Calu3 (cell line): ENCODE measurements around the gene COMMD2. TPM values are rescaled to one million over a fixed set of nuclear protein-coding genes. Genes with fewer than 3 reads are reported as not detected.

ENCODE experiments used
- BruUV-seq: library from RNA; stranded (reverse); fragments of 400-500 nt; replicated peaks from 2 replicates; lab custom pipeline; 2021; lab: Mats Ljungman, UMichigan
- CTCF ChIA-PET: fragments of 300-600 bp; sonication (Branson Sonifier 250); formaldehyde crosslinking; loops from one replicate; lab custom pipeline; 2022; ENCODE audit warnings: antibody characterized with exemption; lab: Charles Lee
- DNase-seq: peaks from one replicate; pipeline ENCODE4 v3.0.0; 2022
- H3K27ac Mint-ChIP-seq: one replicate; pipeline ENCODE4 v1.8.0; 2022; ENCODE audit warnings: mixed read lengths; ENCODE audit not compliant: unreplicated experiment
- H3K27me3 Mint-ChIP-seq: one replicate; pipeline ENCODE4 v1.8.0; 2022; ENCODE audit warnings: mixed read lengths; ENCODE audit not compliant: unreplicated experiment
- H3K36me3 Mint-ChIP-seq: one replicate; pipeline ENCODE4 v1.8.0; 2022; ENCODE audit warnings: mild to moderate bottlenecking, moderate library complexity, mixed read lengths; ENCODE audit not compliant: insufficient read depth, unreplicated experiment
- H3K4me1 Mint-ChIP-seq: one replicate; pipeline ENCODE4 v1.8.0; 2022; ENCODE audit warnings: mild to moderate bottlenecking, low read depth, mixed read lengths; ENCODE audit not compliant: unreplicated experiment
- H3K4me3 Mint-ChIP-seq: one replicate; pipeline ENCODE4 v1.8.0; 2022; ENCODE audit warnings: mild to moderate bottlenecking, low read depth, moderate library complexity, mixed read lengths; ENCODE audit not compliant: unreplicated experiment
- H3K9me3 Mint-ChIP-seq: one replicate; pipeline ENCODE4 v1.8.0; 2022; ENCODE audit warnings: low read depth, mixed read lengths; ENCODE audit not compliant: unreplicated experiment
- intact Hi-C: fragments of 100-400 bp; cut with micrococcal nuclease; formaldehyde crosslinking; loops from one replicate; pipeline ENCODE4 v1.10.0; 2022; ENCODE audit not compliant: unreplicated experiment
- total RNA-seq: library from RNA; stranded (reverse); gene quantifications from 2 replicates; pipeline ENCODE4 v1.2.3, GENCODE V29; 2022
- TF ChIP-seq, protein P1 (sequence below): fragments of 200-600 bp; IDR thresholded peaks from one replicate; pipeline ENCODE4 v1.8.0; 2022; ENCODE audit warnings: antibody characterized with exemption; ENCODE audit not compliant: unreplicated experiment

The COMMD2 gene
- total RNA-seq, 1 experiment from 2014 or later: 73.0 TPM

DNA sequence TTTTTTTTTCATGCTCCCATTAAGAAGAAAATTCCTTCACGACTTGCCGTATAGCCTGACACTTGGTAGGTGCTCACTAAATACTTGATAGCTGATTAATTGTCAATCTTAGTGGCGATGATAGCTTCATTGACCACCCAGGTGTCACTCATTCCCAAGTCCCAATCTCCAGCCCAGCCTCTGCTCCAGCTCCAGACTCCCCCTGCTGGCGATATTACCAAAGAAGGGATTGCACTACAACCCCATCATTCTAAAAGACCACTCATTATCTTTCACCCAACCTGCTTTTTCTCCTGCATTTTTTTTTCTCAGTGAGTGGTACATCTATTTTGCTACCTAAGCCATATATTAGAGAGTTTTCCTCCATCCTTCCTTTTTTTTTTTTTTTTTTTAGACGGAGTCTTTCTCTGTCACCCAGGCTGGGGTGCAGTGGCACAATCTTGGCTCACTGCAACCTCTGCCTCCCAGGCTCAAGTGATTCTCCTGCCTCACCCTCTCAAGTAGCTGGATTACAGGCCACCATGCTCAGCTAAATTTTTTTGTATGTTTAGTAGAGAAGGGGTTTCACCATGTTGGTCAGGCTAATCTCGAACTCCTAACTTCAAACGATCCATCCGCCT, 19.5 kb upstream of the COMMD2 start:
- H3K4me1 Mint-ChIP-seq: no peaks in the 10 kb centered on the region
- peak; percentile 87 for DNase-seq
- no peaks in the 10 kb centered on the region for H3K9me3 Mint-ChIP-seq
- no peaks in the 10 kb centered on the region for H3K27me3 Mint-ChIP-seq
- no peak overlapping the region for H3K27ac Mint-ChIP-seq
- BruUV-seq: no TSS peak
- no peak overlapping the region for H3K4me3 Mint-ChIP-seq
- TF ChIP-seq, protein P1, sequence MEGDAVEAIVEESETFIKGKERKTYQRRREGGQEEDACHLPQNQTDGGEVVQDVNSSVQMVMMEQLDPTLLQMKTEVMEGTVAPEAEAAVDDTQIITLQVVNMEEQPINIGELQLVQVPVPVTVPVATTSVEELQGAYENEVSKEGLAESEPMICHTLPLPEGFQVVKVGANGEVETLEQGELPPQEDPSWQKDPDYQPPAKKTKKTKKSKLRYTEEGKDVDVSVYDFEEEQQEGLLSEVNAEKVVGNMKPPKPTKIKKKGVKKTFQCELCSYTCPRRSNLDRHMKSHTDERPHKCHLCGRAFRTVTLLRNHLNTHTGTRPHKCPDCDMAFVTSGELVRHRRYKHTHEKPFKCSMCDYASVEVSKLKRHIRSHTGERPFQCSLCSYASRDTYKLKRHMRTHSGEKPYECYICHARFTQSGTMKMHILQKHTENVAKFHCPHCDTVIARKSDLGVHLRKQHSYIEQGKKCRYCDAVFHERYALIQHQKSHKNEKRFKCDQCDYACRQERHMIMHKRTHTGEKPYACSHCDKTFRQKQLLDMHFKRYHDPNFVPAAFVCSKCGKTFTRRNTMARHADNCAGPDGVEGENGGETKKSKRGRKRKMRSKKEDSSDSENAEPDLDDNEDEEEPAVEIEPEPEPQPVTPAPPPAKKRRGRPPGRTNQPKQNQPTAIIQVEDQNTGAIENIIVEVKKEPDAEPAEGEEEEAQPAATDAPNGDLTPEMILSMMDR: peak; percentile 95
- no peaks in the 10 kb centered on the region for H3K36me3 Mint-ChIP-seq
- intact Hi-C loops: loop anchor here (1.0 kb wide), 2 partner anchors 259 to 277 kb away; no protein-coding TSS in a partner anchor
- CTCF ChIA-PET: interaction anchor here (0.6 to 8.1 kb wide), 24 partner anchors 8 to 906 kb away, joined by 3 to 167 read pairs (median 4); partner anchors contain the start of gene COMMD2

DNA sequence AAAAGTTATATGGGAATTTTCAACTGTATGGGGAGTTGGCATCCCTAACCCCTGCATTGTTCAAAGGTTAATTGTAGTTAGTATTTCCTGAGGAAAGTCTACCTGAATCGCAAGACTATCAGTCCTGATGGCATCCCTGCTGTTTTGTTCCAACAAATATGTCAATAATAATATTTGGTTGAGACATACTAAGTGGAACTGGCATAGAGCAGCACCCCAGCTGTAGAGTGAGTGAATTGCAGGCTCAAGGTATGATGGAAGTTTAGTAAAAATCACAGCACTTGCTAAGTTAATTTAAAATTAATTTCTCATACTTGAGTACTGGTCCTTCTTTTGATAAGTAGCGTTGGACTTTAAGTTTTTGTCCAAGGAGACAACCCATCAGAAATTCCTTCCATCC, 18.0 kb upstream of the COMMD2 start:
- no TSS peak for BruUV-seq
- intact Hi-C loops: no loop called here
- TF ChIP-seq, protein P1: peak; percentile 29
- H3K36me3 Mint-ChIP-seq: no peaks in the 10 kb centered on the region
- H3K4me3 Mint-ChIP-seq: no peak overlapping the region
- no peak for DNase-seq
- no peaks in the 10 kb centered on the region for H3K27me3 Mint-ChIP-seq
- no peak overlapping the region for H3K27ac Mint-ChIP-seq
- H3K9me3 Mint-ChIP-seq: no peaks in the 10 kb centered on the region
- no peaks in the 10 kb centered on the region for H3K4me1 Mint-ChIP-seq
- CTCF ChIA-PET: interaction anchor here (0.9 to 8.1 kb wide), 4 partner anchors 18 to 263 kb away, joined by 3 to 167 read pairs (median 6); partner anchors contain the start of gene COMMD2

DNA sequence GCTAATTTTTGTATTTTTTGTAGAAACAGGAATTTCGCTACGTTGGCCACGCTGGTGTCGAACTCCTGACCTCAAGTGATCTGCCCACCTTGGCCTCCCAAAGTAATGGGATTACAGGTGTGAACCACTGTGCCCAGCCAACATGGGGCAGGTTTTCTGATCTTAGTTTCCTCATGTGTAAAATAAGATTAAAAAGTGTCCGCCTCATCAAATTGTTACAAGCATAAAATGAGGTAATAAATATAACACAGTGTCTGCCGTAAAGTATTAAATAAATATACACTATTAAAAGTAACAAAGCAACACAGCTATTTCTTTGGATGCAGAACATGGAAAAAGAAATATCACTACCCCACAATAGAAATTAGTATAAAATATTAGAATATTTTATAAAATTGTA, 16.4 kb upstream of the COMMD2 start:
- CTCF ChIA-PET: interaction anchor here (1.2 to 8.1 kb wide), 2 partner anchors 40 to 111 kb away, joined by 3 to 167 read pairs; no protein-coding TSS in a partner anchor

DNA sequence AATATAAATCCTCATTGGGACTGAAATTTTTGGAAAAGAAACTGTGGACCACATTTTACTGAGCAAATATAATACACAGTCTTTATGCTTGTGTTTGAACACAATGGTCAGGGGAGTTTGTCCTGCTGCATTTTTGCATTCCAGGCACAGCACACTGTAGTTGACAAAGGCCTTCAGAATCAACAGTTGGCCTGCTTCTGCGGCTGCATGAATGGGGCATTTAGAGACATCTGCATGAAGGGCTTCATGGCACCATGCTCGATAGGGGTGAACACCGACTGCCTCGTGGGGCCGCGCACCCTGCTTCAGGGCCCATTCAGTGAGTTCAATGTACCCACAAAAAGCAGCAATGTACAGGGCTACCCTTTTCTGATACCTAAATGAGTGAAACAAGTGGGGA, 15.4 kb upstream of the COMMD2 start:
- CTCF ChIA-PET: interaction anchor here (1.2 to 8.1 kb wide), 3 partner anchors 9 to 112 kb away, joined by 3 to 167 read pairs (median 16); no protein-coding TSS in a partner anchor
- no TSS peak for BruUV-seq
- Mint-ChIP-seq H3K27me3 (no peaks in the 10 kb centered on the region), H3K4me1 (no peaks in the 10 kb centered on the region), H3K9me3 (no peaks in the 10 kb centered on the region), H3K27ac (no peak overlapping the region), H3K36me3 (no peaks in the 10 kb centered on the region), H3K4me3 (no peak overlapping the region)
- no peak for DNase-seq
- TF ChIP-seq, protein P1: no peak
- intact Hi-C loops: loop anchor here (10.0 kb wide), 1 partner anchor 417 kb away; no protein-coding TSS in a partner anchor

More for the DNA sequence above, 16.4 kb upstream of the COMMD2 start:
- TF ChIP-seq, protein P1: no peak
- Mint-ChIP-seq H3K4me3 (no peak overlapping the region), H3K27ac (no peak overlapping the region), H3K27me3 (no peaks in the 10 kb centered on the region), H3K9me3 (no peaks in the 10 kb centered on the region), H3K36me3 (no peaks in the 10 kb centered on the region), H3K4me1 (no peaks in the 10 kb centered on the region)
- intact Hi-C loops: loop anchor here (10.0 kb wide), 1 partner anchor 416 kb away; no protein-coding TSS in a partner anchor
- BruUV-seq: no TSS peak
- DNase-seq: no peak
